ENCODE measurements around the gene KIR2DL1.
"Not testable (repeated sequence)": the region's sequence is repeated elsewhere in the genome, so short reads cannot be mapped to it uniquely, and the experiment has no call there.

KIR2DL1 gene

DNA sequence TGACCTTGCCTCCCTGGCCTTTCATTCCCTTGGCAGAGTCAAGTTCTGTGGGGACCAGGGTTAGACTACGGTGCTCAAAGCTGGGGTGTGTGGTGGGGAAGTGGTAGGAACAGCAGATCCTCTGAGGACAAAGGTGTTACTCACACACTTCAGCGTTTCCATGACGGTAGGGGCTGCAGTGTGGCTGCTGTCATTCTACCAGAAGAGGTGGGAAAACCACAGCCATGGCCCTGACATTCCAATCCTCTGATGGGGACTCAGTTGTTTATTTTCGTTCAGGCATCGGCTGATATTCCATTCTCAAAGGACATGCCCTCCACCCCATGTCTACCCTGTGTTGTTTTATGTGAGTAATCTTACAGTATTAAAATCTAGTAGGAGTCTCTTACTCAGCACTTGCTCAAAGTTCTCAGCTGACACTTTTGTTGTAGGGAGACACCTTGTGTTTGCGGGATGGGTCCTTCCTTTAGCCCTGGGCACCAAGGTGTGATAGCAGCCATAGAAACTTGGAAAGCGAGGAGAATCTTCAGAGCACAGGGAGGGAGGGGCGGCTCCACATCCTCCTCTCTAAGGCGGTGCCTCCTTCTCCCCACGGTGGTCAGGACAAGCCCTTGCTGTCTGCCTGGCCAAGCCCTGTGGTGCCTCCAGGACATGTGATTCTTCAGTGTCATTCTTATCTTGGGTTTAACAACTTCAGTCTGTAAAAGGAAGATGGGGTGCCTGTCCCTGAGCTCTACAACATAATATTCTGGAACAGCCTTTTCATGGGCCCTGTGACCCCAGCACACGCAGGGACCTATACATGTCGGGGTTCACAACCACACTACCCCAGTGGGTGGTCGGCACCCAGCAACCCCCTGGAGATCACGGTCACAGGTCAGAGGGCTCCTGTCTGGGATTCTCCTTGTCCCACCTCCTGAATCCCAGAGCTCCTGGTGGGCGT, 1.7 kb downstream of the KIR2DL1 start:
- DNase-seq: not testable (repeated sequence)

GRCh38 chr19:54772666-54773065, 3.1 kb downstream of the KIR2DL1 start:
- not testable (repeated sequence) for DNase-seq

DNA sequence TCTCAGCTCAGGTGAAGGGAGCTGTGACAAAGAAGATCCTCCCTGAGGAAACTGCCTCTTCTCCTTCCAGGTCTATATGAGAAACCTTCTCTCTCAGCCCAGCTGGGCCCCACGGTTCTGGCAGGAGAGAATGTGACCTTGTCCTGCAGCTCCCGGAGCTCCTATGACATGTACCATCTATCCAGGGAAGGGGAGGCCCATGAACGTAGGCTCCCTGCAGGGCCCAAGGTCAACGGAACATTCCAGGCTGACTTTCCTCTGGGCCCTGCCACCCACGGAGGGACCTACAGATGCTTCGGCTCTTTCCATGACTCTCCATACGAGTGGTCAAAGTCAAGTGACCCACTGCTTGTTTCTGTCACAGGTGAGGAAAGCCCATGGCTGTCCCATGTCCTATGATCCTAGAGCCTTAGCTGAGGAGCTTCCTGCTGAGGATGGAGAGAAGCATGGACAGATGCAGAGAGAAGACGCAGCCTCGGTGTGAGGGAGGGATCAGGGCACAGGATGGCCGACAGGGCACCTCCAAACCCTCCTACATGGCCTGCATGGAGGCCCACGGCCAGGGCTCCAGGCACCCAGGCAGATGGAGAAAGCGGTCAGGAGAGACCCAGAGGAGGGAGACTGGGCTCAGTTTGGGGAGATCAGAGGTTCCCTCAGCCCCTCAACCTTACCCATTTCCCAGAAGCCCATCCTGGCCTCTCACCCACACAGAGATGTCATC, 5.7 kb downstream of the KIR2DL1 start:
- not testable (repeated sequence) for DNase-seq

- not testable (repeated sequence) for DNase-seq
These were observed 6.2 kb downstream of the KIR2DL1 start for GRCh38 chr19:54775830-54776229.

- DNase-seq: not testable (repeated sequence)
These were observed 8.3 kb downstream of the KIR2DL1 start for GRCh38 chr19:54777851-54778250.

DNA sequence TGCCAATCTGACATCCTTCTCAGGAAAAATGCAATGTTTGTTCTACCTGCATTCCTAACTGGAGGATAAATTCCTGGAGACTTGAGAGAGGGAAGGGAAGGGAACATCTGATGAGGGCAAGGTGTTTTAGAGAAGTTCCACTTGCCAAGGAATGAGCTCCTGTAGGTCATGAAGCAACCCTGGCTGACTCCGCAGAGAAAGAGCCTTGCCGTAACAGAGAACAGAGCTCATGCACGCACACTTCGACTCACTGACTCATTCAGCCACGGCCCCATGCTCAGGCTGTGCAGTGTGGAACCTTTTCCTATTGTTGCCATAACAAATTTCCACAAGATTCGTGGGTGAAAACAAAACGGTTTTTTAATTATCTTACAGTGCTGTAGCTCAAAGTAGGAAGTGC, 9.3 kb downstream of the KIR2DL1 start:
- not testable (repeated sequence) for DNase-seq

- DNase-seq: not testable (repeated sequence)
These were observed 13.3 kb downstream of the KIR2DL1 start for GRCh38 chr19:54782916-54783315.

- not testable (repeated sequence) for DNase-seq
These were observed 16.6 kb downstream of the KIR2DL1 start for GRCh38 chr19:54786091-54786723.

- not testable (repeated sequence) for DNase-seq
These were observed 18.6 kb downstream of the KIR2DL1 start for GRCh38 chr19:54788154-54788553.

DNA sequence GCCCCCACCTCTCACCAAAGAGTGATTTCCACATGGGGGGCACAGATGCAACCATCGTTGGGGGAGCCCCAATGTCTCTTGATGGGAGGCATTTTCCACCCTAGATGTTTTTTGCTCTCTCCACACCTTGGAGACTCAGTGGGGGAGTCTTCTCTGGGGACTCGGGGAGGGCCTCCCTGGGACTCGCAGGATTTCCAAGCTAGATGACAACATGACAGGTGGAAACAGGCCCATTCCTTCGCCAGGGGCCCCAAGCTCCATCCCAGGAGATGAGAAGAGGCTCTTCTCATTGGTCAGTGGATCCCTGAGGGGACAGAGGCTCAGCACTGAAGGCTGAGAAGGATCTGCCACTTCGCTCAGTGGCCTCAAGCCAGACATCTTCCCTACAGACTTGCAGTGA, 21.1 kb downstream of the KIR2DL1 start:
- DNase-seq: no peak

GRCh38 chr19:54791476-54791875, 21.9 kb downstream of the KIR2DL1 start:
- no peak for DNase-seq

- DNase-seq: no peak
These were observed 23.2 kb downstream of the KIR2DL1 start for GRCh38 chr19:54792814-54793213.

DNA sequence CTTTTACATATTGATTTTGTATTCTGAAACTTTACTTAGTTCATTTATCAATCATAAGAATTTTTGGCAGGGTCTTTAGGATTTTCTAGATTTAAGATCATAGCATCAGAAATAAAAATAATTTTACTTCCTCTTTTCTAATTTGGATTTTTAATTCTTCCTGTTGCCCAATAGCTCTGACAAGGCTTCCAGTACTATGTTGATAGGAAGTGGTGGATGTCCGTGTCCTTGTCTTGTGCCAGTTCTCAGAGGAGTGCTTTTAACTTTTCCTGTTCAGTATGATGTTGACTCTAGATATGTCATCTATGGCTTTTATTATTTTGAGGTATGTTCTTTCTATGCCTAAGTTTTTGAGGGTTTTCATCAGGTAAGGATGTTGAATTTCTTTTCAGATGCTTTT, 26.2 kb downstream of the KIR2DL1 start:
- no peak for DNase-seq

DNA sequence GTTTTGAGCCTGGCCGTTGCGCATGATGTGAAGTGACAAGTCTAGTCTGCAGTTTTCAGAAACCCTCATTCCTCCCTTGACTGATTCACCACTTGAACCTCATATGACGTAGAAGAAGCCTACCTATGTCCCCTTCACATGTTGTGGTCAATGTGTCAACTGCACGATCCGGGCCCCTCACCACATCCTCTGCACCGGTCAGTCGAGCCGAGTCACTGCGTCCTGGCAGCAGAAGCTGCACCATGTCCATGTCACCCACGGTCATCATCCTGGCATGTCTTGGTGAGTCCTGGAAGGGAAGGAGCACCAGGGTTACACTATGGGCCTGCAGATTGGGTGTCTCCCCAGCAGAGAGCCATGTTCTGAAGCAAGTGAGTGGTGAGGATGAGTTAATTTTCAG, 33.8 kb downstream of the KIR2DL1 start, which contains the start of gene KIR2DL4:
Gene KIR2DL4 (plus strand): TSS at position 201 of the 400 bp plus-strand sequence. CDS start 42 bp downstream, at position 243.
- DNase-seq: no peak

- no peak for DNase-seq
These were observed 34.5 kb downstream of the KIR2DL1 start for GRCh38 chr19:54804101-54804500.

- DNase-seq: no peak
These were observed 35.0 kb downstream of the KIR2DL1 start for GRCh38 chr19:54804571-54804970.

DNA sequence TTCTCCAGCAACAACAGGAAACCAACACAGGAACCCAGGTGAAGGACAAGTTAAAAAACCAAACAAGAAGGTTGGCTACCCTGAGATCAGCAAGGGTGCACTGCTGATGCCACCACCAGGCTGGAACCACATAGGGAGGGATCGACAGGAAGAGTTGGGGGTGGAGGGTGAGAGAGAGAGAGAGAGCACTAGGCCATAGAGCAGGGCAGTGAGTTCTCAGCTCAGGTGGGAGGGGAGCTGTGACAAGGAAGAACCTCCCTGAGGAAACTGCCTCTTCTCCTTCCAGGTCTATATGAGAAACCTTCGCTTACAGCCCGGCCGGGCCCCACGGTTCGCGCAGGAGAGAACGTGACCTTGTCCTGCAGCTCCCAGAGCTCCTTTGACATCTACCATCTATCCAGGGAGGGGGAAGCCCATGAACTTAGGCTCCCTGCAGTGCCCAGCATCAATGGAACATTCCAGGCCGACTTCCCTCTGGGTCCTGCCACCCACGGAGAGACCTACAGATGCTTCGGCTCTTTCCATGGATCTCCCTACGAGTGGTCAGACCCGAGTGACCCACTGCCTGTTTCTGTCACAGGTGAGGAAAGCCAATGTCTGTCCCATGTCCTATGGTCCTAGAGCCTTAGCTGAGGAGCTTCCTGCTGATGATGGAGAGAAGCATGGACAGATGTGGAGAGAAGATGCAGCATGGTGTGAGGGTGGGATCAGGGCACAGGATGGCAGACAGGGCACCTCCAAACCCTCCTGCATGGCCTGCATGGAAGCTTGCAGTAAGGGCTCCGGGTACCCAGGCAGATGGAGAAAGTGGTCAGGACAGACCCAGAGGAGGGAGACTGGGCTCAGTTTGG, 36.3 kb downstream of the KIR2DL1 start:
- no peak for DNase-seq

GRCh38 chr19:54806516-54806838, 36.9 kb downstream of the KIR2DL1 start:
- DNase-seq: no peak

DNA sequence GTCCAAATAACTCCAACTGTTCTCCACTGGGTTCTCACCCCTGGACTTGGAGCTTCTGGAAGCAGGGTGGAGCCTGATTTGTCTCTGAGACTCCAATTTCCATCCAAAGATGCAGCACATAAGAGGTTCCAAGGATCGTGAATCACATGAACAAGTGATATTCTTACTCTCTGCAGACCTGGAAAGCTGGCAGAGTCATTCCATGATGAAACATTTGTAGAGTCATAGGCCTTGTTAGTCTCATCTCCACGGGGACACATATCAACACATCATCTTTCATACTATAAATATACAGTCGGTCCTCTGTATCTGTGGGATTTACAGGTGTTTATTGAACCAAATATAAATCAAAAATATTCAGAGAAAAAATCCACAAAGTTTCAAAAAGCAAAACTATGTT, 45.0 kb downstream of the KIR2DL1 start:
- DNase-seq: not testable (repeated sequence)

- DNase-seq: not testable (repeated sequence)
These were observed 46.7 kb downstream of the KIR2DL1 start, which contains the start of gene KIR3DL1 for GRCh38 chr19:54816251-54816650. Gene KIR3DL1 (plus strand): TSS chr19:54816468.

- DNase-seq: no peak
These were observed 48.3 kb downstream of the KIR2DL1 start for GRCh38 chr19:54817670-54818536.

All from activated CD4-positive, alpha-beta T cell treated with anti-CD3 and anti-CD28 coated beads, Interleukin-2, amount 50 U/mL, for 1 hour (primary cell).